Activated naive CD8-positive, alpha-beta T cell (primary cell): ENCODE results near the gene CHAD.

ENCODE experiments used
- H3K27ac Mint-ChIP-seq: one replicate; pipeline ENCODE4 v1.8.0; 2021; ENCODE audit warnings: mixed read lengths
- H3K27me3 Mint-ChIP-seq: one replicate; pipeline ENCODE4 v1.8.0; 2021; ENCODE audit warnings: mixed read lengths
- H3K36me3 Mint-ChIP-seq: one replicate; pipeline ENCODE4 v1.8.0; 2021; ENCODE audit warnings: mixed read lengths
- H3K4me1 Mint-ChIP-seq: one replicate; pipeline ENCODE4 v1.8.0; 2021; ENCODE audit warnings: low read depth, mixed read lengths
- H3K4me3 Mint-ChIP-seq: one replicate; pipeline ENCODE4 v1.8.0; 2021; ENCODE audit warnings: mild to moderate bottlenecking, mixed read lengths
- H3K9me3 Mint-ChIP-seq: one replicate; pipeline ENCODE4 v1.8.0; 2021; ENCODE audit warnings: low read depth, mixed read lengths

The CHAD gene

DNA sequence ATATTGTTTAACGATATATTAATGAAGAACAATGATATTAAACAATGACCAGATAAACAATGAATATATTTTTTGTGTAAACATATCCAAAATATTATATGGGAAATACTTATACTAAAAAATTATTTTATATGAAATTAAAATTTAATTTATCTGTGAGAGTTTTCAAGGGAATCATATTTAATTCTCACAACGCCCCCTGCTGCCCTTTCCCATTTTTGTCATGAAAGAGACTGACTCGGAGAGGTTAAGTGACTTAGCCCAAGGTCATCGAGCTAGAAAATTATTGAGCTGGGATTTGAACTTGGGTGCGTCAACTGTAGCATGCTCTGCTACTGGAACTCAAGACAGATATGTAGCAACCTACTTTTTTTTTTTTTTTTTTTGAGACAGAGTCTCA, 32.4 kb upstream of the CHAD start:
- no peaks in the 10 kb centered on the region for H3K27me3 Mint-ChIP-seq
- no peaks in the 10 kb centered on the region for H3K36me3 Mint-ChIP-seq
- no peak overlapping the region for H3K4me3 Mint-ChIP-seq
- no peaks in the 10 kb centered on the region for H3K9me3 Mint-ChIP-seq
- H3K27ac Mint-ChIP-seq: no peak overlapping the region
- peaks cover 24% of the 10 kb centered on the region for H3K4me1 Mint-ChIP-seq

DNA sequence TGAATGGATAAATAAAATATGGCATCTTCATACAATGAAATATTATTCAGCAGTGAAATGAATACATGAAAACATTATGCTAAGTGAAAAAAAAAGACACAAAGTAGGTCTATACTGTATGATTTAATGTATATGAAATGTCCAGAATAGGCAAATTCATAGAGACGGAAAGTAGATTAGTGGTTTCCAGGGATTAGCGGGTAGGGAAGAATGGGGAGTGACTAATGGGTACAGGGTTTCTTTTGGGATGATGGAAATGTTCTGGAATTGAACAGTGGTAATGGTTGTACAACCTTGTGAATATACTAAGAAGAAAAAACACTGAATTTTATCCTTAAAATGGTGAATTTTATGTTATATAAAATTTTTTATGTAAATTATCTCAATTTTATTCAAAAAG, 31.0 kb upstream of the CHAD start:
- Mint-ChIP-seq H3K27me3 (no peaks in the 10 kb centered on the region), H3K9me3 (no peaks in the 10 kb centered on the region), H3K4me1 (peaks cover 11% of the 10 kb centered on the region), H3K36me3 (no peaks in the 10 kb centered on the region), H3K27ac (no peak overlapping the region), H3K4me3 (no peak overlapping the region)

DNA sequence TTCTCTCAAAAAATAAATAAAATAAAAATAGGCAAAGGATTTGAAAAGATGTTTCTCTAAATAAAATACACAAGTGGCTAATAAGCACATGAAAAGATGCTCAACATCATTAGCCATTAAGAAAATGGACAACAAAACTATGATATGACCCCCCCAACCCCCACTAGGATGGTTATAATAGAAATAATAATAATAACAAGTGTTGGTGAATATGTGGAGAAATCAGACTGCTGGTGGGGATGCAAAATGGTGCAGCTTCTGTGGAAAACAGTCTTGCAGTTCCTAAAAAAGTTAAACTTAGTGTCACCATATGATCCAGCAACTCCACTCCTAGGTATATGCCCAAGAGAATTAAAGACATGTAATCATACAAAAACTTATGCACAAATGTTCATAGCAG, 30.6 kb upstream of the CHAD start:
- Mint-ChIP-seq H3K4me1 (peaks cover 7% of the 10 kb centered on the region), H3K4me3 (no peak overlapping the region), H3K27me3 (no peaks in the 10 kb centered on the region), H3K36me3 (no peaks in the 10 kb centered on the region), H3K9me3 (no peaks in the 10 kb centered on the region), H3K27ac (no peak overlapping the region)

DNA sequence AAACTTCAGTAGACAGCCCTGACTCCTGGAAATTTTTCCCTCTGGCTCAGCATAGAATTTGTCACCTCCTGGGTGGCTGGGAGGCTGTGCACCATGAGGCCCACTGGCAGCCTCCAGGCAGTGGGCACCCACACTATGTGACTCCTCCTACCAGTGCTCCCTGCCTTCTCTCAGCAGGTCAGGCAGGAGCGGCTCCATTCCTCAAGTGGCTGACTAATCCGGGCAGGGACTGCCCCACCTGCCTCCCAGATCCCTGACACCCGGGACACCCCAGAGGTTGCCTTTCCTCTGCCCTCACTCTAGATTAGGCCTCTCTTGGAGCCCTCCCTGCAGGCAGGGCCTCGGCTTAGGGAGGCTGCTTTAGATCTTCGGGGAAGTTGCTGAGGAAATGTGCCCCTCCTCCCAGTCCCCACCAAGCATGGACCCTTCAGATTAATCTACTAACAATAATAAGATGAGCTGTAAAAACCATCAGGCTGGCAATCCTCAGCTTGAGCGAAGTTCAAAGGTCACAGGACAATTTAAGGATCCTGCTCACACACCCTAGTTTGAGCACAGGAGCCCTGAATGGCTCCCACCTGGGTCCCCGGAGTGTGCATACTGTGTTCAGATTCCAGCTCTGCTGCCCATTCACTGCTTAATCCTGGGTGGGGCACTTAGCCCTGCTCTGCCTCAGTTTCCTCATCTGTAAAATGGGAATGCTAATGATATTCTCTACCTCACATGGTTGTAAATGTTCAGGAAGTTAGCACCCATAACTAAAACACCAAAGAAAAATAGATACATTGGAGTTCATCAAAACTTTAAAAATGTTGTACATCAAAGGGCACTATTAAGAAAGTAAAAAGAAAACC, 29.6 kb upstream of the CHAD start:
- no peak overlapping the region for H3K27ac Mint-ChIP-seq
- H3K4me1 Mint-ChIP-seq: no peaks in the 10 kb centered on the region
- H3K4me3 Mint-ChIP-seq: no peak overlapping the region
- H3K9me3 Mint-ChIP-seq: no peaks in the 10 kb centered on the region
- H3K36me3 Mint-ChIP-seq: no peaks in the 10 kb centered on the region
- no peaks in the 10 kb centered on the region for H3K27me3 Mint-ChIP-seq

DNA sequence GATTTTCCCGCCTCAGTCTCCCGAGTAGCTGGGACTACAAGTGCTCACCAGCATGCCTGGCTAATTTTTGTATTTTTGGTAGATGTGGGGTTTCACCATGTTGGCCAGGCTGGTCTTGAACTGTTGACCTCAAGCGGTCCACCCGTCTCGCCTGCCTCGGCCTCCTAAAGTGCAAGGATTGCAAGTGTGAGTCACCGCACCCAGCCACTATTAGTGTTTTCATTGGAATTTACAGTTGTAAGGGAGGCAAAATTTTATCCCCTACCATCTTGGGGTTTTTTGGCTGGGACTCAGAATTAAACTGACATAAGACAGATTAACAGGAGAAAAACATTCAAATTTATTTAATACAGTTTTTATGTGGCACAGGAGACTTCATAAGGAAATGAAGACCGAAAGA, 27.2 kb upstream of the CHAD start:
- H3K27ac Mint-ChIP-seq: no peak overlapping the region
- H3K9me3 Mint-ChIP-seq: no peaks in the 10 kb centered on the region
- H3K27me3 Mint-ChIP-seq: no peaks in the 10 kb centered on the region
- H3K4me3 Mint-ChIP-seq: no peak overlapping the region
- peaks cover 2% of the 10 kb centered on the region for H3K36me3 Mint-ChIP-seq
- H3K4me1 Mint-ChIP-seq: no peaks in the 10 kb centered on the region

DNA sequence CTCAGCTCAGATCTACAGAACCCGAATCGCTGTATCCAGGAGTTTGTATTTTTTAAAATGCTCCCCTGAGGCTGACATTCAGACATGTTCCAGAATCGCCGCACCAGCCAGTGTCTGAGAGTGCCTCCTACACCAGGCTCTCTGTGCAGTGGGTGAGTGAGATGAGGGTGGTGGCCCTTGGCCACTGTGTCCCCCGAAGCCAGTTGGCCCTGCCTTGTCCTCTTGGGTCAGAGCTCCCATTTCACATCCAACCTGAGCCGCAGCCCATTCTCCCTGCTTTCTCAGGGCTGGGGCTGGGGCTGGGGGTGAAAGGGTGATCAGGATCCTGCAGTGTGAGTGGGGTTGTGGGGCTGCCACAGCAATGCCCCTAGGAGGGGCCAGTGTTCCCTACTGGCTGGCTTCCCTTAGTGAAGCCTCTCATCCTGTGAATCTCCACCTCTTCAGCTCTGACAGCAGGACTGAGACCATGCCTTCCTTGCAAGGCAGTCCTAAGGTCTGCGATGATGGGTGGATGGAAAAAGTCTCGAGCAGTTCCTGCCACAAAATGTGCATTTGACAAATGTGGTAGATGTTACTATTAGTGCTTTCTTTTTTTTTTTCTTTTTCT, 26.6 kb upstream of the CHAD start:
- Mint-ChIP-seq H3K36me3 (peaks cover 2% of the 10 kb centered on the region), H3K9me3 (no peaks in the 10 kb centered on the region), H3K4me1 (no peaks in the 10 kb centered on the region), H3K27ac (no peak overlapping the region), H3K27me3 (no peaks in the 10 kb centered on the region), H3K4me3 (no peak overlapping the region)

DNA sequence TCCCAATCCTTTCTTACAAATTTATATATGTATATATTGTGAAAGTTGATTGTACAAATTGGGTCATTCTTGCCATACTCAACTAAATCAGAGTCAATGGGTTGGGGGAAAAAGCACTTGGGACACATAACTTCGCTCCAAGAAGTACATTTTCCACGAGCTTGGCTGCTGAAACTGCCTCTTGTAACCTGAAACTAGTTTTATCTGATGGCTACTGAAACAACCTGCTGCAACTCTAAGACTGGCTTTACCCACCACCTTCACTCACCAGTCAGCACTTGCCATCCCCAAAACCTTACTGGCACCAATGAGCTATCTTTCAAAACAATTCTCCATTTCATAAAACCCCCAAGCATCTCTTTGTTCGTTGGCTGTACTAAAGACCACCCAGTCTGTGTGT, 25.1 kb upstream of the CHAD start:
- H3K36me3 Mint-ChIP-seq: peaks cover 2% of the 10 kb centered on the region
- no peaks in the 10 kb centered on the region for H3K9me3 Mint-ChIP-seq
- no peaks in the 10 kb centered on the region for H3K4me1 Mint-ChIP-seq
- H3K27ac Mint-ChIP-seq: no peak overlapping the region
- H3K4me3 Mint-ChIP-seq: no peak overlapping the region
- H3K27me3 Mint-ChIP-seq: no peaks in the 10 kb centered on the region

DNA sequence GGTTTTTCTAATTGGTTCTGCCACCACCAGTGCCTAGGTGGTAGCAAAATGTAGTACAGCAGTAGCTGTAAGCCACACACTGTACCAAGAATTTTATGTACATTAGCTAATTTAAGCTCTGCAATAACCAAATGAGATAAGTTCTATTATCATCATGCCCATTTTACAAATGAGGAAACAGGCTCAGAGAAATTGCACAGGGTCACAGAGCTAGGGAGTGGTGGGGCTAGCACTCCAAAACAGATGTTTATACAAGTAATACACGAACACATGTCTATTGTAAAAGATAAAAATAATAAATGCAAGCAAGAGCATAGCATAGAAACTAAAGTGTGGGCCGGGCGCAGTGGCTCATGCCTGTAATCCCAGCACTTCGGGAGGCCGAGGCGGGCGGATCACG, 23.5 kb upstream of the CHAD start:
- H3K9me3 Mint-ChIP-seq: no peaks in the 10 kb centered on the region
- H3K27ac Mint-ChIP-seq: no peak overlapping the region
- peaks cover 2% of the 10 kb centered on the region for H3K4me1 Mint-ChIP-seq
- peaks cover 2% of the 10 kb centered on the region for H3K36me3 Mint-ChIP-seq
- no peaks in the 10 kb centered on the region for H3K27me3 Mint-ChIP-seq
- no peak overlapping the region for H3K4me3 Mint-ChIP-seq

DNA sequence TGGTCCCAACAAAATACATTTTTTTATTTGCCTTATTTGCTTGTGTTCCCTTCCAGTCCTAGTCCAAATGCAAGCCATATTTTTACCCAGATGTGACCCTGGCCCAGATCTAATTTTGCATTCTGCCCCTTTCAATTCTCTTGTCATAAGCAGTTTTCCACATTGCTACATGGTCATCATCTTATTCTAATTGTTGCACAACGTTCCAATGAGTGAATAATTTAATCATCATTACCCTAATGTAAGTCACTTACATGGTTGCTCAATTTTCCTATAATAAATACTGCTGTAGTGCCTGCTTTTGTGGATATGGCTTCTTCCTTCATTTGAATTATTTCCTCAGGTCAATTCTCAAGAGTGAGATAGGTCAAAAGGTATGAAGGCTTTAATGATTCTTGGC, 22.8 kb upstream of the CHAD start:
- peaks cover 2% of the 10 kb centered on the region for H3K36me3 Mint-ChIP-seq
- H3K27me3 Mint-ChIP-seq: no peaks in the 10 kb centered on the region
- peaks cover 2% of the 10 kb centered on the region for H3K4me1 Mint-ChIP-seq
- H3K27ac Mint-ChIP-seq: no peak overlapping the region
- H3K4me3 Mint-ChIP-seq: no peak overlapping the region
- H3K9me3 Mint-ChIP-seq: no peaks in the 10 kb centered on the region

DNA sequence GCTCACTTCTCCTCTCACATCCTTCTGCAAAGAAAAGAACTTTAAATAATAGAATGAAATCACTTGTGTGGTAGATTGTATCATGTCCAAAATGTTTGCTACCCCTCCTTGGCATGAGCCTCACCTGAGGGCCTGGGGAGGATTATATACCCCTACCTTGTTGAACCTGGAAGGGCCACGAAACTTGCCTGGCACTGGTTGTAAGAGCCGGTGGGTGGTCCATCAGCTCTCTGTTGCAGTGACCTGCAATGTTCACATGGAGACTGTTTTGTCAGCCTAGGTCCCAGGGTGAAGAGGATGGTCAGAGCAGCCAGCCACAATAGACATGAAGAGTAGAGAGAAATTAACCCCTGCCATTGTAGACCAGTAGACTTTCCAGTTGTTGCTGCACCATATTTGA, 20.2 kb upstream of the CHAD start:
- Mint-ChIP-seq H3K4me1 (peaks cover 2% of the 10 kb centered on the region), H3K4me3 (no peak overlapping the region), H3K27ac (no peak overlapping the region), H3K27me3 (no peaks in the 10 kb centered on the region), H3K36me3 (peaks cover 2% of the 10 kb centered on the region), H3K9me3 (no peaks in the 10 kb centered on the region)

DNA sequence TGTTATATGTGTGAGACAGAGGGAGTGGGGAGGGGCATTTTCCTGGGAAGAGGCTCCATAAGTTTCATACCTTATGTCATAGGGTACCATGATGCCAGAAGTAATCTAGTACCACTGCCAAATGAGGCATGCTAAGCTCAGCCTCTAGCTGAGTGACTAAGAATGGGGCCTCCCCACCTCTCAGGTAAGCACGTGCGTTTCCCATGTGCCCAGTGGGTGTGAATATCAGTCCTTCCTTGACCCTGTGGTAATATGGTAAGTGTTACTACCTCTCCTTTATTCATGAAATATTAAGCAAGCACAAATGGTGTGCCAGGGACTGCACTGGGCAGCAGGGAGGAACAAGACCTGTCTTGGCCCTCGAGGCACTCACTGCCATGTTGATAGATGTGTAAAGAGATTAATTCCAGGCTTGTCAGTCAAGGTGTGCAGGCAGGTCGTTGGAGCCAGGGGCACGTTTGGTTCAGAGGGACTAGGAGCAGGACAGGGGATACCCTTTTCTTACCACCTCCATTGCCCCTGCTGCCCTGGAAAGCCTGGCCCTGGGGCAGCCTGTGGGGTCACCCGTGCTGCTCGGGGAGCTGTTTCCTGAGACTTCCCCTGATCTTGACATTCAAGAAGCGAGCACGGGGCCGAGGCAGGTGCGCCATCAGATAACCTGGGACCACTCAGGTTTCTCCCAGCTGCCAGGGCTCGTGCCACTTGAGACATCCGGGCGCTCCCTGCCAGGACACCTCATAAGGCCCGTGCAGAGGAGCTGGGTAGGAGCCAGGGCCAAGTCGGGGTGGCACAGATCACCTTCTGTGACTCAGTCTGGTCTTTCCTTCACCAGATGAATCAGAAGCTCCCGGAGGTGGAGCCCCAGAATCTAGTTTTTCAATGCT, 18.8 kb upstream of the CHAD start:
- Mint-ChIP-seq H3K4me3 (no peak overlapping the region), H3K36me3 (peaks cover 4% of the 10 kb centered on the region), H3K27ac (no peak overlapping the region), H3K27me3 (no peaks in the 10 kb centered on the region), H3K9me3 (no peaks in the 10 kb centered on the region), H3K4me1 (peaks cover 6% of the 10 kb centered on the region)

DNA sequence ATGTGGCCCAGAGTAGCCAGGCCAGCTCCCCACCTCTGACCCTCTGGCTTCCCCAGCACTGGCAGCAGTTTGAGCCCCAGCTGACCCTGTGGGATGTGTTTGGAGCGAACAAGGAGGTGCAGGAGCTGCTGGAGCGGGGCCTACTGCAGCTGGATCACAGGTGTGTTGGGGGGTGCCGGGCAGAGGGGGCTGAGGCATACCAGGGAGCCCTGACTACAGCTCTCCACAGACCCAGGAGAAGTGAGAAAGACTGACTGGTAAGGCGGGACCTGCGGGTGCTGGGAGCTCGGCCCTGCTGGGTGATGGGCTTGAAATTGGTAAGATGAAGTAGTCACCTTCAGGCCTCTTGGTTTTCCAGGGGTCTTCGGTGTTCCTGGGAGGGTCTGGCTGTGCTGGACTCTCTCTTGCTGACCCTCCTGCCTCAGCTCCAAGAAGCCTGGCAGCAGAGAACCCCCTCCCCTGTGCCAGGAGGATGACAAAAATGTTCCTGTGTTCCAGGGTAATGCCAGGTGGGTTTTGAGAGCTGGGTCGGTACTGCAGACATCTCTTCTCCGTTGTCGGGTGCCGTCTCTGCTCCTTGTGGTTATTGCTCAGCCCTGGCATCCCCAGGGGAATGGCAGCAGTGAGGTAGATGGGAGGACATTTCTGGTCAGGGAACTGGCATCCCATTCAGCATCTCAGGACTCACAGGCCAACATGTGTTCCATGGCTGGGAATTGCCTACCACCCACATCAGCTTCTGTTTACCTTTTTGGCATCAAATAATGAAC, 15.9 kb upstream of the CHAD start:
- Mint-ChIP-seq H3K27me3 (no peaks in the 10 kb centered on the region), H3K4me3 (no peak overlapping the region), H3K4me1 (peaks cover 18% of the 10 kb centered on the region), H3K36me3 (peaks cover 2% of the 10 kb centered on the region), H3K27ac (no peak overlapping the region), H3K9me3 (no peaks in the 10 kb centered on the region)

DNA sequence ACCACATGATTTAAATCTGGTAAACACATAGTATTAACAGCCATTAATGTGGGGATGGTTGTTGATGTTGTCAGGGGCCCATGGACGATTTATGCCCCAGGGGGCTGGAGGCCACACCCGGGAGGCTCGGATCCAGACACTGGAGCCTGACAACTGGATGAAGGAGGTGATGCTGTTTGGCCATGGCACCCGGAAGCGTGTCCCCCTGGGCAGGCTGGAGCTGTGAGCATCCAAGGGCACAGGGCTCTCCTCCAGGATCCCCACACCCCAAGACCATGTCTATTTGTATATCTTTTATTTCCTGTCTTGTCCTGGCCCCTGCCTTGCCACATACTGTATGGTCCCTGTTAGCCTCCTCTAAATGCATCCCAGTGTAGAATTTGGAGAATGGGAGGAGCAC, 14.6 kb upstream of the CHAD start:
- Mint-ChIP-seq H3K9me3 (no peaks in the 10 kb centered on the region), H3K27me3 (no peaks in the 10 kb centered on the region), H3K4me1 (peaks cover 23% of the 10 kb centered on the region), H3K27ac (no peak overlapping the region), H3K36me3 (peaks cover 2% of the 10 kb centered on the region), H3K4me3 (no peak overlapping the region)

DNA sequence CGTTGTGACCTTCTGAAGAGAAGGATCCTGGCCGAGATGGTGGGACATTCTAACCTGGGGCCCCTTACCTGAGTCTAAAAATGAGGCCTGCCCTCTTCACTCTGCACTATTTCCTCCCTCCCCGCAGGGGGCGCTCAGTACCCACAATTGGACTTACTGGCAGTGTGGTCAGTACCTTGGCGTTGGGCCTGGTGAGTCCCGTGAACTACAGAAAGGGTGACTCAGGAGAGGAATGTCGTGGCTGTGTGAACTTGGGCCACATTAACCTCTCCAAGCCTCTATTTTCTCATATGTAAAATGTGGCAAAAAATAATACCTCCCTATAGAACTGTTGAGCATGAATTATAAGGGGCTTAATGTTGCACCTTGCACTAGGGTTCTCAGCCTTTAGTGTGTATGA, 13.8 kb upstream of the CHAD start:
- H3K27ac Mint-ChIP-seq: no peak overlapping the region
- H3K9me3 Mint-ChIP-seq: no peaks in the 10 kb centered on the region
- H3K4me1 Mint-ChIP-seq: peaks cover 27% of the 10 kb centered on the region
- H3K27me3 Mint-ChIP-seq: no peaks in the 10 kb centered on the region
- no peak overlapping the region for H3K4me3 Mint-ChIP-seq
- peaks cover 2% of the 10 kb centered on the region for H3K36me3 Mint-ChIP-seq
